NCI-H1436 (cell line): Measurements from ENCODE around the gene GPR158.
"Not testable (repeated sequence)": the region's sequence is repeated elsewhere in the genome, so short reads cannot be mapped to it uniquely, and the experiment has no call there.

ENCODE experiments used
- DNase-seq: peaks from one replicate; lab custom pipeline; 2025; lab: John Stamatoyannopoulos, UW

Gene GPR158

DNA sequence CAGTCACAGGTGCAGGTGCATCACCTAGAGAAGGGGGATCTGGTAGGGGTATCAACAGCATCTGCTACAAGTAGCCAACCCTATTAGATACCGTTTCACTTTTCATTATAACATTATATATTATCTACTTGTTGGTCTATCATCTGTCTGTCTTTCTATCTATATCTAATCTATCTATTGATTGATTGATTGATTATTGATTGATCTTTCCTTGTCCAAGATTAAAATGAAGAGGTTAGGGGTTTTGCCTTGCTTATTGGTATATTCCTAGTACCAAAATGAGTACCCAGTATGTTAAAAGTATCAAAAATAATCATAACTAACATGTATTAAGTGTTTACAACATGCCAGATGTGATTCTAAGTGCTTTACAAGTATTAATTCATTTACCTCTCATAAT lies 121.5 kb downstream of the GPR158 start:
- no peak for DNase-seq

GRCh38 chr10:25297466-25297865 lies 122.7 kb downstream of the GPR158 start:
- DNase-seq = no peak

DNA sequence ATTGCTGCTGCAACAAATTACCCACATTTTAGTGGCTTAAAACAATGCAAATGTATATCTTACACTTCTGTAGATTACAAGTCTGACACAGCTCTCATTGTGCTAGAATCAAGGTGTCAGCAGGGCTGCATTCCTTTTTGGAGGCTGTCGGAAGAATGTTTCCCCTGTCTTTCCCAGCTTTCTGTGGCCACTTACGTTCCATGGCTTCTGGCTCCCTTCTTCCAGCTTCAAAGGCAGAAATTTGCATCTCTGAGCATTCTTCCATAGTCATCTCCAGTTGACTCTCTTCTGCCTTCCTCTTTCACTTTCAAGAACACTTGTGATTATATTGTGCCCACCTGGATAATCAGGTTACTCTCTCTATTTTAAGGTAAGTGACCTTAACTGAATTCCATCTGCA lies 125.3 kb downstream of the GPR158 start:
- DNase-seq = no peak

DNA sequence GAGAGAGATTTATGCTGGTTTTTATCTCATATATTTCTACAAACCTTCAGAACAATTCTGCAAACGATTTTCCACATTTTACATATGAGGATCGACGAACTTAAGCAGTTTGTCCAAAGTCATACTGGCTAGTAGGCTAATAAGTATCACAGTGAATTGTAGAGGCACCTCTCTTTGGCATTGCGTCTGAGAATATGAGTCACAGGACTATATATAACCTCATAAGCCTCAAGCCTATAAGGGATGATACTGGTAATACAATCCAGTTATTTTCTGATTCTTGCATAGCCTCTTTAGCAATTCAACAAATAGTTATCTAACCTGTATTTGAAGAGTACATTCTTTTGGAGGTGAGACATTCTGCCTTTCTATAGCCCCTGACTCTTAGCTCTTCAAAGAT lies 129.8 kb downstream of the GPR158 start:
- DNase-seq = no peak

- DNase-seq = no peak
These were observed 131.6 kb downstream of the GPR158 start for GRCh38 chr10:25306386-25306785.

- no peak for DNase-seq
These were observed 133.5 kb downstream of the GPR158 start for GRCh38 chr10:25308278-25308677.

DNA sequence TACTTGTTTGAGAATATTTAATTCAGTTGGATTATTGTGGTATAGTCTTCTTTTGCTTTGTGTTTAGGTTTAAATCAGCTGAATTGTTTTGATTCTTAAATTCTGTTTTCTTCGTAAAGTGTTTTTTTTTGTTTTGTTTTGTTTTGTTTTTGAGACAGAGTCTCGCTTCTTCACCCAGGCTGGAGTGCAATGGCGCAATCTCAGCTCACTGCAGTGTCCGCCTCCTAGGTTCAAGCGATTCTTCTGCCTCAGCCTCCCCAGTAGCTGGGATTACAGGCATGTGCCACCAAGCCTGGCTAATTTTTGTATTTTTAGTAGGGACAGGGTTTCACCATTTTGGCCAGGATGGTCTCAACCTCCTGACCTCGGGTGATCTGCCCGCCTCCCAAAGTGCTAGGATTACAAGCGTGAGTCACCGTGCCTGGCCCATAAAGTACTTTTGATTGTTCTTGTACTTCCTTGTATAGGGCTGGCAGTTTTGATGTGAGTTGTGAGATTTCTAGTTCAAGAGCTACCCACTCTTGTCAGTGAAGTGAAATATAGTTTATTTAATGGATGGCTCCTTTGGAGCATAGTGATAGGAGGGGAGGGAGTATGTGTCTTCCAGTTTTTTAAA lies 142.9 kb downstream of the GPR158 start:
- not testable (repeated sequence) for DNase-seq

DNA sequence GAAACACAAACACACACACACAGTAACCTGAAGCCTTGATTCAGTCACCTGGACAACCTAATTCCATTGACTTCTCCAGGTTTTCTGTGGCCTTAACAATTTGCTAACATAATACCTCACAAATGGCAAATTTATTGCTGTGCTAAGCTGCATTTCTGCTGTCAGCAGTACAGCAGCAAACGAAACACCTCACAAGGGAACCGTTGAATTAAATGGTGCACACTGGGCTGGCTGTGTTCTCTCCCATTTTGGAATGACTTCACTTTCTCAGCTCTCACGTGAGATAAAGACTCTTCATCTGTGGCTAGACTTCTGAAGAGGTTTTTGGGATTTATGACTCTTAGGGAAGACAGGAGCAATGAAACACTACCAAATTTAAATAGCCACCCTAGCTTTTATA lies 152.5 kb downstream of the GPR158 start:
- DNase-seq = no peak

DNA sequence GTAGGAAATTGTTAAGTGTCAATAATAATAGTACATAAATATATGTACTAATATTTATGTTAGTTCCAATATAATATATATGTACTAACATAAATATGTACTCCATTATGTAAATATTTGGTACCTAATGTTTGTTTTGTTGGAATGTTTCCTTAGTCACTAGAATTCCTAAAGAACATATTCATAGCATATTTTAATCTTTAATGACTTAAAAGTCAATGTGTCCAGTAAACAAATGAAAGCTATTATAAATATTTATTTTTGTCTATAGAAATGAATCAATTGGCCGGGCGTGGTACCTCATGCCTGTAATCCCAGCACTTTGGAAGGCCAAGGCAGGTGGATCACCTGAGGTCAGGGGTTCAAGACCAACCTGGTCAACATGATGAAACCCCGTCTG lies 153.6 kb downstream of the GPR158 start:
- no peak for DNase-seq

GRCh38 chr10:25329587-25329986 lies 154.8 kb downstream of the GPR158 start:
- DNase-seq = not testable (repeated sequence)

GRCh38 chr10:25334445-25334844 lies 159.6 kb downstream of the GPR158 start:
- DNase-seq = no peak

DNA sequence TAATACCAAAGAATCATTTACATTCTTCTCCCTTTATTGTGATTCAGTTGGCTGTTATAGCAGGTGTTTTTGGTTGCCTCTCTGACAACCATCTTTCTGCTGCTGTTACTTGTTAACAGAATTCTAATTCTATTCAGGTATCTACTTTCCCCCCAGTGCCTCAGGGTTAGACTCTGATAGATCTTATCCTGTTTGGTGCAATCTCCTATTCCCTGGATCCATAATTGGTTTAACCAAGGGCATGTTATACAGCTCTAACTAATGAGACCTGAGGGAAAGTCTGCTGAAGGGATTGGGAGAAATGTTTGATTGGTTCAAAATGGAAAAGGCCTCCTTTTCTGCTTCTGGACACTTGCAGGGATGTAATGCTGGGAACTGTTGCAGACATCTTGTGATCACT lies 161.5 kb downstream of the GPR158 start:
- no peak for DNase-seq

GRCh38 chr10:25338271-25338670 lies 163.5 kb downstream of the GPR158 start:
- no peak for DNase-seq

- no peak for DNase-seq
These were observed 165.2 kb downstream of the GPR158 start for GRCh38 chr10:25339966-25340365.

GRCh38 chr10:25349520-25349919 lies 174.7 kb downstream of the GPR158 start:
- no peak for DNase-seq

DNA sequence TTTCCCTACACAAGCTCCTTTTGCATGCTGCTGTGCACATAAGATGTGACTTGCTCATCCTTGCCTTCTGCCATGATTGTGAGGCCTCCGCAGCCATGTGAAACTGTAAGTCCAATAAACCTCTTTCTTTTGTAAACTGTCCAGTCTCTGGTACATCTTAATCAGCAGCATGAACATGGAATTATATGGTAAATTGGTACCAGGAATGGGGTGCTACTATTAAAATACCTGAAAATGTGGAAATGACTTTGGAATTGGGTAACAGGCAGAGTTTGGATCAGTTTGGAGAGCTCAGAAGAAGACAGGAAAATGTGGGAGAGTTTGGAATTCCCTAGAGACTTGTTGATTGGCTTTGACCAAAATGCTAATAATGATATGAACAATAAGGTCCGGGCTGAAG lies 181.8 kb downstream of the GPR158 start:
- no peak for DNase-seq

GRCh38 chr10:25357269-25357668 lies 182.5 kb downstream of the GPR158 start:
- no peak for DNase-seq

- no peak for DNase-seq
These were observed 207.4 kb downstream of the GPR158 start for GRCh38 chr10:25382029-25382810.

- not testable (repeated sequence) for DNase-seq
These were observed 208.1 kb downstream of the GPR158 start for GRCh38 chr10:25382901-25383300.

DNA sequence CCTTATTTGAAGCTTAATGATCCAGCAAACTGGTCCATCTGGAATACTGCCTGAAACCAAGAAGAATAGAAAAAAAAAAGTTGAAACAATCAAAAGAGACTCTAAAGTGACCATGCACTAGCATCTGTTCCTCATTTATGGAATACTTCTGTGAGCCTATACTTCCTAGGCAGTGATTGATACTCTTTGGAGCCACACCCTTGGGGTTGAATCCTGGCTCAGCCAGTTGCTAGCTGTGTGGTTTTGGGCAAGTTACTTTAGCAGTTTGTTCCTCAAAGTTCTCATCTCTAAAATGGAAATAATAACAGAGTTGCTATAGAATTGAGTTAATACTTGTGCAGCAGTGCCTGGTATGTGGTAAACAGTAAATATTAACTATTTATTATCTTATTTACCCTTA lies 208.9 kb downstream of the GPR158 start:
- DNase-seq = no peak

DNA sequence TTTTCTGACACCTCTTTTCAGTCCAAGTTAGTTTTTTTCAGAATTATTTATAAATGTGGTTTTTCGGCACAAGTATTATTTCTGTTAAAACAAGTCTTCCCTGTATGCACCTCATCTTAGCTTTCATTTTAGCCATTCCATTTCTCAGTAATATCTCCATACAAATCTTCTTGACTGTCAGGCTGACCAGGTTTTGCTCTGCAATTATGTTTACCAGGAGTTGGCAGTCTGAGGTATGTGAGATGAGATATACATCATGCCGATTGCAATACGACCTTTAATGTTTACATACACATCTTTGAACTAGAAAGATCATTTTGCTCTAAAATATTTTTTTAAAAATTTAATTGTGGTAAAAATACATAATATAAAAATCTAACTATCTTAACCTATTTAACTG lies 209.8 kb downstream of the GPR158 start:
- no peak for DNase-seq

DNA sequence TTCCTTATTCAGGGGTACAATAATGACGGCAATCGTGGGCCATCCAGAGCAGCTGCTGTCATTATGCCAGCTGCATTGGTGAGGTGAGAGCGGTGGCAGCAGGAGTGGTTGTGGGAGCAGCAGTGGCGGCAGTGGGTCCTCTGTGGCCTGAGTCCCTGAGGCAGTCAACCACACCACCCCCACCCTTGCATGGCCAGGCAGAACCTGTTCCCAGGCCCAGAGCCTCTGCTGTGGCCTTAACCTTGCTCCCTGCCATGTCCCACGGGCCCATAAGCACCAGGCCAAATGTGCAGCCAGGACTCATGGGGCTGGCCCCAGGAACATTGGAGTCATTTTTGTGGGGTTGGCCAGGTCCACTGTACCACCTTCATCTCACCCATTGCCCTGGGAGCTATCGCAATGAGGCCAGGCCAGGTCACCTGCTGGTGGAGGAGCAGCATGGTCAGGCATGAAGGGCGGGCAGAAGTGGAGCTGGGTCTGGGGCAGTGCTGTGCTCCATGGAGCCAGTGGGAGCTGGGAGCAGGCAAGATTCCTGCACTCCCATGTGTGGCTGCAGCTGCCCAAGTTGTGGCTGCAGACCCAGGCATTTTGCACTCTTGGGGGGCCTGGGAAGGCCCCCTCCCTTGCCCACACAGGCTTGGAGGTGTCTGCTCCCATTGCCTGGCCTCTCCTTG lies 213.5 kb downstream of the GPR158 start:
- DNase-seq = no peak

DNA sequence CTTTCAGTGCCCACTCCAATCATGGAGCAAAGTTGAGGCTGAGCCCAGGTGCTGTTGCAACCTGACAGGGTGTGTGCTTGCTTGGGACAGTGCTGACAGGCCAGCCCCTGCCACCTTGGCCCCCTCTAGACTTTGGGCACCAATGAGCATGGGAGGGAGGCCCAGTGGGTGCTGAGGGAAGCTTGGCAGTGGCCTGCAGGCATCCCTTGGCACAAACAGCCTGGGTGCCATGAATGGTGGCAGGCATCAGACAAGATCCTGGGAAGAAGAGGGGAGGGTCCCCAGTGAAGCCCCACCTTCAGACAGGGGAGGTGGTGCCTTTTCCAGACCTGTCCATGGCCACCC lies 214.0 kb downstream of the GPR158 start:
- no peak for DNase-seq
